ENCODE results near the gene CYP1A2. TPM values are rescaled to one million over a fixed set of nuclear protein-coding genes. Genes with fewer than 3 reads are reported as not detected.
"Not testable (repeated sequence)": the region's sequence is repeated elsewhere in the genome, so short reads cannot be mapped to it uniquely, and the experiment has no call there.

CYP1A2 gene
- total RNA-seq, 6 experiments from 2014 or later, result 0.81 to 235 (median 65.0) TPM

- no peaks in the 10 kb centered on the region for H3K9me3 ChIP-seq
- TF ChIP-seq, protein P1, sequence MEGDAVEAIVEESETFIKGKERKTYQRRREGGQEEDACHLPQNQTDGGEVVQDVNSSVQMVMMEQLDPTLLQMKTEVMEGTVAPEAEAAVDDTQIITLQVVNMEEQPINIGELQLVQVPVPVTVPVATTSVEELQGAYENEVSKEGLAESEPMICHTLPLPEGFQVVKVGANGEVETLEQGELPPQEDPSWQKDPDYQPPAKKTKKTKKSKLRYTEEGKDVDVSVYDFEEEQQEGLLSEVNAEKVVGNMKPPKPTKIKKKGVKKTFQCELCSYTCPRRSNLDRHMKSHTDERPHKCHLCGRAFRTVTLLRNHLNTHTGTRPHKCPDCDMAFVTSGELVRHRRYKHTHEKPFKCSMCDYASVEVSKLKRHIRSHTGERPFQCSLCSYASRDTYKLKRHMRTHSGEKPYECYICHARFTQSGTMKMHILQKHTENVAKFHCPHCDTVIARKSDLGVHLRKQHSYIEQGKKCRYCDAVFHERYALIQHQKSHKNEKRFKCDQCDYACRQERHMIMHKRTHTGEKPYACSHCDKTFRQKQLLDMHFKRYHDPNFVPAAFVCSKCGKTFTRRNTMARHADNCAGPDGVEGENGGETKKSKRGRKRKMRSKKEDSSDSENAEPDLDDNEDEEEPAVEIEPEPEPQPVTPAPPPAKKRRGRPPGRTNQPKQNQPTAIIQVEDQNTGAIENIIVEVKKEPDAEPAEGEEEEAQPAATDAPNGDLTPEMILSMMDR (IDR thresholded peaks at IDR 0.05), result no peak
- no peak for TF ChIP-seq POLR2A (IDR thresholded peaks at IDR 0.05)
- no peak overlapping the region for H3K4me3 ChIP-seq
- DNase-seq (no peak), ATAC-seq (no peak)
- no peak overlapping the region for H3K27ac ChIP-seq
- no peaks in the 10 kb centered on the region for H3K27me3 ChIP-seq
- H3K4me1 ChIP-seq, result peaks cover 0 to 48% (median 19%) of the 10 kb centered on the region in 4 donors
- intact Hi-C loops (cut with DNase I), result no loop called here
- H3K36me3 ChIP-seq, result no peaks in the 10 kb centered on the region
- WGBS (ENCODE audit: insufficient coverage, low coverage, low lambda C conversion rate, missing lambda C conversion rate), result 71% methylated on average over 5 of the region's 5 CpGs
Measured at GRCh38 chr15:74732846-74733245, 15.8 kb upstream of the CYP1A2 start.

- Histone ChIP-seq H3K4me1 (peaks cover 0 to 48% (median 18%) of the 10 kb centered on the region in 4 donors), H3K36me3 (no peaks in the 10 kb centered on the region), H3K27ac (no peak overlapping the region), H3K4me3 (no peak overlapping the region), H3K27me3 (no peaks in the 10 kb centered on the region), H3K9me3 (no peaks in the 10 kb centered on the region)
- intact Hi-C loops (cut with DNase I), result no loop called here
- ATAC-seq, result no peak
- 83% methylated on average over 1 of the region's 3 CpGs for WGBS (ENCODE audit: insufficient coverage, low coverage, low lambda C conversion rate, missing lambda C conversion rate)
- TF ChIP-seq, protein P1 (IDR thresholded peaks at IDR 0.05), result no peak
- no peak for TF ChIP-seq POLR2A (IDR thresholded peaks at IDR 0.05)
- DNase-seq, result no peak
Measured at GRCh38 chr15:74733269-74733668, 15.4 kb upstream of the CYP1A2 start.

DNA sequence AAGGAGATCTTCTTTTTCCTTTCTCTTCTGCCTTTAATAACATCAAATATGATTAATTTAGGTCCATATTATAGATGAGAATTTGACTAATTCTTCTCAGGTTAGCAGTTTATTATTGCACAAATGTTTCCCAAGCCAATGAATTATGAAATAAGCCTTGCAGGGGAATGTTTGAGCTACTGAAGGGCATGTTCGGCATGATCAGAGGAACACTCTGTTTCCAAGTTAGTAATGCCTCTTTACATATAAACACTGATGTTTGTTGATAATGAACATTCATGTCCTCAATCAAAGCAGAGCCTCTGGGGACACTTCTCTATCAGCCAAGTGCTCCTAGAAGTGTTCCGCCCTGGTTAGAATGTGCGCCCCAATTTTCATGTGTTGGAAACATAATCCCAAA is 13.3 kb upstream of the CYP1A2 start:
- no peak for DNase-seq
- TF ChIP-seq, protein P1 (IDR thresholded peaks at IDR 0.05), result no peak
- no peak for TF ChIP-seq POLR2A (IDR thresholded peaks at IDR 0.05)
- H3K4me1 ChIP-seq, result peaks cover 0 to 43% (median 16%) of the 10 kb centered on the region in 4 donors
- 40% methylated on average over 3 of the region's 3 CpGs for WGBS (ENCODE audit: insufficient coverage, low coverage, low lambda C conversion rate, missing lambda C conversion rate)
- H3K27me3 ChIP-seq, result no peaks in the 10 kb centered on the region
- peak overlapping the region in 2 of 3 donors; percentile 22 to 30 for H3K27ac ChIP-seq
- peak; percentile 20 to 68 (median 44) for ATAC-seq
- no peaks in the 10 kb centered on the region for H3K36me3 ChIP-seq
- intact Hi-C loops (cut with DNase I), result no loop called here
- no peaks in the 10 kb centered on the region for H3K9me3 ChIP-seq
- no peak overlapping the region for H3K4me3 ChIP-seq

DNA sequence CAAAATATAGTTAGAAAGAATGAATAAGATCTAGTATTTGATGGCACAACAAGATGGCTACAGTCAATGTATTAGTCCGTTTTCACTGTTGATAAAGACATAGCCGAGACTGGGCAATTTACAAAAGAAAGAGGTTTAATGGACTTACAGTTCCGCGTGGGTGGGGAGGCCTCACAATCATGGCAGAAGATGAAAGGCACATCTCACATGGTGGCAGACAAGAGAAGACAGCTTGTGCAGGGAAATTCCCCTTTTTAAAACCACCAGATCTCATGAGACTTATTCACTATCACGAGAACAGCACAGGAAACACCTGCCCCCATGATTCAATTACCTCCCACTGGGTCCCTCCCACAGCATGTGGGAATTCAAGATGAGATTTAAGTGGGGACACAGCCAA is 10.4 kb upstream of the CYP1A2 start:
- H3K4me3 ChIP-seq; H3K27me3 ChIP-seq; DNase-seq; H3K9me3 ChIP-seq; ATAC-seq; H3K36me3 ChIP-seq; intact Hi-C loops (cut with DNase I); H3K27ac ChIP-seq: not testable (repeated sequence)
- H3K4me1 ChIP-seq, result peaks cover 0 to 19% (median 5%) of the 10 kb centered on the region in 4 donors
- 73% methylated on average over 4 of the region's 5 CpGs for WGBS (ENCODE audit: insufficient coverage, low coverage, low lambda C conversion rate, missing lambda C conversion rate)

DNA sequence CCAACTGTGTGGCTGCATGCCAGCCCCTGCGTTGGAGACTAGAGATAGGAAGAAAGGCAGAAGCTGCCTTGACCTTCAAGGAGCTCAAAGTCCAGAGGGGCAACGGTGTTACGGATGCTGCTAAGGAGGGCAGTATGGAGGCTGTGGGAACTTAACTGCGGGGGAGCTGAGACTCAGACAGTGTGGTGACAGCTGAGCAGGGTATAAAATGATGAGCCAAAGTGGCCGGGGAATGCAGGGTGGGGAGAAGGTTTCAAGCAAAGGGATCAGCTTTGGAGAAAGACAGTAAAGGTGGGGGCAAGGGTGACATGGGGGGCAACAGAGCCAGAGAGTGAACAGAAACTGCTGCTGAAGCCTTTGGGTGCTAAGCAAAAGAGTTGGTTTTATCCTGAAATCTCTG is 6.2 kb upstream of the CYP1A2 start:
- intact Hi-C loops (cut with DNase I), result no loop called here
- Histone ChIP-seq H3K27ac (no peak overlapping the region), H3K27me3 (no peaks in the 10 kb centered on the region), H3K4me3 (no peak overlapping the region), H3K9me3 (no peaks in the 10 kb centered on the region), H3K4me1 (no peaks in the 10 kb centered on the region), H3K36me3 (no peaks in the 10 kb centered on the region)
- TF ChIP-seq POLR2A (IDR thresholded peaks at IDR 0.05), result no peak
- ATAC-seq, result no peak
- 85% methylated on average over 4 of the region's 5 CpGs for WGBS (ENCODE audit: insufficient coverage, low coverage, low lambda C conversion rate, missing lambda C conversion rate)
- DNase-seq, result peak in 1 of 3 donors; percentile 7

- DNase-seq (no peak), ATAC-seq (no peak)
- Histone ChIP-seq H3K9me3 (no peaks in the 10 kb centered on the region), H3K27me3 (no peaks in the 10 kb centered on the region), H3K4me3 (no peak overlapping the region), H3K36me3 (no peaks in the 10 kb centered on the region), H3K4me1 (peaks cover 0 to 29% (median 13%) of the 10 kb centered on the region in 4 donors), H3K27ac (no peak overlapping the region)
- intact Hi-C loops (cut with DNase I), result no loop called here
- TF ChIP-seq, protein P1 (IDR thresholded peaks at IDR 0.05), result no peak
- TF ChIP-seq POLR2A (IDR thresholded peaks at IDR 0.05), result no peak
- 68% methylated on average over 4 of the region's 4 CpGs for WGBS (ENCODE audit: insufficient coverage, low coverage, low lambda C conversion rate, missing lambda C conversion rate)
Measured at GRCh38 chr15:74746389-74746788, 2.3 kb upstream of the CYP1A2 start.
